B cell (primary cell): ENCODE results near the gene DENND2A. TPM values are rescaled to one million over a fixed set of nuclear protein-coding genes. Genes with fewer than 3 reads are reported as not detected.
"Not testable (repeated sequence)": the region's sequence is repeated elsewhere in the genome, so short reads cannot be mapped to it uniquely, and the experiment has no call there.

ENCODE experiments used
- ATAC-seq: fragments of 200-7000 bp; cut with Tn5 transposase; one replicate; pipeline ENCODE4 v1.10.0; 2021; ENCODE audit warnings: low read depth, mild to moderate bottlenecking, moderate number of reproducible peaks, moderate library complexity
- CTCF ChIA-PET: fragments of 350-600 bp; sonication (Branson Sonifier 250); formaldehyde crosslinking; loops from one replicate; lab custom pipeline; 2021; ENCODE audit warnings: antibody characterized with exemption, inconsistent platforms; lab: Charles Lee
- POLR2A ChIA-PET: fragments of 350-600 bp; sonication (Branson Sonifier 250); formaldehyde crosslinking; loops from one replicate; lab custom pipeline; 2021; ENCODE audit warnings: antibody characterized with exemption; lab: Charles Lee
- DNase-seq: peaks from one replicate; pipeline ENCODE4 v3.0.0; 2013
- H2AFZ ChIP-seq: 2 replicates; pipeline ENCODE4 v1.6.1; 2012; ENCODE audit warnings: mild to moderate bottlenecking, low read depth, low read length; ENCODE audit not compliant: insufficient read depth, poor library complexity, severe bottlenecking
- H3K27ac ChIP-seq, 2 donors: 1 replicate in 1 of 2; 2 replicates in 1 of 2; pipeline ENCODE4 v1.5.1; 2012 to 2013; ENCODE audit warnings: low read length in 2 of 2, mild to moderate bottlenecking in 2 of 2, moderate library complexity in 1 of 2
- H3K27me3 ChIP-seq, 4 experiments: fragments of 200-600 bp in 1 of 4; sonication (generic) in 1 of 4; replicated peaks in 1 of 4; 1 replicate in 2 of 4; 2 replicates in 2 of 4; pipeline versions ENCODE4 v1.6.1 to v1.7.0; 2013 to 2016; ENCODE audit warnings: low read length in 3 of 4, mild to moderate bottlenecking in 2 of 4, mixed read lengths in 1 of 4, moderate library complexity in 1 of 4; ENCODE audit not compliant: insufficient read depth in 4 of 4, control insufficient read depth in 3 of 4; ENCODE audit errors: control extremely low read depth in 1 of 4
- H3K36me3 ChIP-seq, 2 experiments: replicated peaks in 1 of 2; 1 replicate in 1 of 2; 2 replicates in 1 of 2; pipeline versions ENCODE4 v1.6.1 to v1.7.1; 2013; ENCODE audit warnings: low read length in 1 of 2; ENCODE audit not compliant: insufficient read depth in 2 of 2, control insufficient read depth in 1 of 2; ENCODE audit errors: control extremely low read depth in 1 of 2, extremely low read depth in 1 of 2
- H3K4me1 ChIP-seq, 2 donors: fragments of 200-600 bp in 1 of 2; sonication (generic) in 1 of 2; 1 replicate in 1 of 2; 2 replicates in 1 of 2; pipeline versions ENCODE4 v1.5.1 to v1.6.1; 2013 to 2017; ENCODE audit warnings: low read length in 2 of 2; ENCODE audit not compliant: control insufficient read depth in 2 of 2, insufficient read depth in 2 of 2
- H3K4me2 ChIP-seq: replicated peaks from 2 replicates; pipeline ENCODE3; 2012; ENCODE audit warnings: mild to moderate bottlenecking, low read depth, low read length; ENCODE audit not compliant: poor library complexity, severe bottlenecking
- H3K4me3 ChIP-seq, 5 experiments: fragments of 200-600 bp in 1 of 5; sonication (generic) in 1 of 5; 1 replicate in 3 of 5; 2 replicates in 2 of 5; pipeline versions ENCODE4 v1.5.1 to v1.7.0; 2011 to 2016; ENCODE audit warnings: low read length in 4 of 5, mild to moderate bottlenecking in 4 of 5, low read depth in 2 of 5, control low read depth in 1 of 5, moderate library complexity in 1 of 5; ENCODE audit not compliant: insufficient read depth in 1 of 5; ENCODE audit errors: control extremely low read depth in 1 of 5, extremely low read depth in 1 of 5
- H3K79me2 ChIP-seq: fragments of 200-600 bp; sonication (generic); one replicate; pipeline ENCODE4 v1.6.0; 2016; ENCODE audit warnings: low read length; ENCODE audit not compliant: control insufficient read depth, insufficient read depth
- H3K9ac ChIP-seq: fragments of 200-600 bp; sonication (generic); 2 replicates; pipeline ENCODE4 v1.6.1; 2017; ENCODE audit warnings: mild to moderate bottlenecking, low read length, moderate library complexity
- H3K9me3 ChIP-seq, 3 donors: one replicate each; pipeline versions ENCODE4 v1.6.1 to v1.7.1; 2013; ENCODE audit warnings: low read length in 2 of 3; ENCODE audit not compliant: control insufficient read depth in 2 of 3, insufficient read depth in 1 of 3; ENCODE audit errors: control extremely low read depth in 1 of 3
- H4K20me1 ChIP-seq: 2 replicates; pipeline ENCODE4 v1.6.0; 2012; ENCODE audit warnings: mild to moderate bottlenecking, low read length; ENCODE audit not compliant: insufficient read depth, control insufficient read depth, poor library complexity, severe bottlenecking
- H3K27ac Mint-ChIP-seq: one replicate; pipeline ENCODE4 v1.8.0; 2021; ENCODE audit warnings: mixed read lengths
- H3K27me3 Mint-ChIP-seq: one replicate; pipeline ENCODE4 v1.8.0; 2021; ENCODE audit warnings: mixed read lengths
- H3K4me1 Mint-ChIP-seq: one replicate; pipeline ENCODE4 v1.8.0; 2021; ENCODE audit warnings: mixed read lengths
- H3K4me3 Mint-ChIP-seq: one replicate; pipeline ENCODE4 v1.8.0; 2021; ENCODE audit warnings: mixed read lengths
- H3K9me3 Mint-ChIP-seq: one replicate; pipeline ENCODE4 v1.8.0; 2022; ENCODE audit warnings: mixed read lengths; ENCODE audit not compliant: insufficient read depth
- CTCF ChIP-seq: fragments of 200-600 bp; IDR thresholded peaks from one replicate; pipeline ENCODE4 v1.8.0; 2022; ENCODE audit warnings: antibody characterized with exemption, mild to moderate bottlenecking
- EZH2 ChIP-seq: IDR thresholded peaks from 2 replicates; pipeline ENCODE4 v1.6.1; 2012; ENCODE audit warnings: borderline replicate concordance, low read depth, mild to moderate bottlenecking, moderate library complexity, low read length; ENCODE audit not compliant: insufficient read depth, poor library complexity, severe bottlenecking
- WGBS: methylation state at CpG from one replicate; pipeline ENCODE4 v1.1.5; 2013; ENCODE audit warnings: missing lambda C conversion rate; ENCODE audit not compliant: insufficient coverage; 5-methylcytosine and 5-hydroxymethylcytosine counted together
- intact Hi-C: fragments of 100-400 bp; cut with micrococcal nuclease; formaldehyde crosslinking; loops from one replicate; pipeline ENCODE4 v1.10.0; 2022
- polyA plus RNA-seq: library from polyadenylated mRNA; depleted of rRNA; stranded (reverse); fragments of >200 nt; gene quantifications from 2 replicates; pipeline ENCODE4 v1.2.3, GENCODE V29; 2012
- total RNA-seq, 2 donors: library from RNA; stranded (reverse); fragments of 120-200 nt in 1 of 2; gene quantifications; 1 replicate in 1 of 2; 2 replicates in 1 of 2; pipeline versions ENCODE4 v1.2.3 to v1.2.4, GENCODE V29; 2013 to 2022

DENND2A gene
- total and polyA plus RNA-seq, 2 donors (not counting 1 experiment from before 2014, with no cell fraction given): 0.31 TPM; not detected in 1

DNA sequence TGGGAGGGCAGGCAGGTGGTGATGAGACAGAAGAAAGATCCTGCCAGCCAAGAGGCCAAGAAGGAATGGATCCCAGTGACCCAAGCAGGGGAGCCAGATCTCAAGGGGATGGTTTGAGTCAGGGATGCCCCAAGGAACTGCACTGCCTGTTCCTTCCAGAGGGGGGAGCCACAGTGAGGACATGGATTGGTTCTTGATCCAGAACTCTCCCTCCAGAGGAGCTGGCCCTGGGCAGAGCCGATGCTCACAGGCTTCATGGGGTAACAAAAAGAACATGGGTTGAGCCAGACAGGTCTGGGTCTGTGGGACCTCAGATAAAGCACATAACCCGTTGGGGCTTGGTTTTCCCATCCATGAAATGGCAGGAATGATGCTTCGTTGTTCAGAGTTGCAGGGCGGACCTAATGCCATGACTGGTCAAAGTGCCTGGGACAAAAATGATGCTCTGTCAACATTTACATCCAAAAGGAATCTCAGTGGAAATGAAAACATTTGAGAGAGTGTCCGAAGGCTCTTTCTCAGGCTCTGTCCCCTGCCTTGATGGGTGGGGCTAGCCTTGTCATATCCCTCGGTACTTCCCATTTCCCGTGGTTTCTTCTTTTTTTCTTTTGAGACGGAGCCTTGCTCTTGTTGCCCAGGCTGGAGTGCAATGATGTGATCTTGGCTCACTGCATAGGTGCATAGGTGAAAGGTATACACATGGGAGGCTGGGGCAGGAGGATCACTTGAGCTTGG, 4.7 kb upstream of the DENND2A start:
- CTCF ChIA-PET: interaction anchor here (1.5 kb wide), 1 partner anchor 10 kb away, joined by 3 read pairs; no protein-coding TSS in a partner anchor
- Histone ChIP-seq H3K27ac (no peak overlapping the region), H3K9ac (no peak overlapping the region), H2AFZ (no peak overlapping the region), H3K36me3 (no peaks in the 10 kb centered on the region), H3K9me3 (peaks cover 0 to 20% (median 0%) of the 10 kb centered on the region in 3 donors), H3K4me3 (no peak overlapping the region), H3K27me3 (peaks cover 0 to 21% (median 11%) of the 10 kb centered on the region in 4 experiments), H3K4me1 (peaks cover 23 to 27% of the 10 kb centered on the region in 2 donors), H3K79me2 (no peaks in the 10 kb centered on the region), H3K4me2 (no peak overlapping the region), H4K20me1 (no peaks in the 10 kb centered on the region)
- peaks cover 23% of the 10 kb centered on the region for H3K27me3 Mint-ChIP-seq
- H3K4me3 Mint-ChIP-seq: no peak overlapping the region
- peak; percentile 34 for TF ChIP-seq CTCF
- TF ChIP-seq EZH2: no peak
- POLR2A ChIA-PET: no interaction called here
- H3K27ac Mint-ChIP-seq: no peak overlapping the region
- ATAC-seq (no peak), DNase-seq (no peak)
- intact Hi-C loops: no loop called here
- peaks cover 23% of the 10 kb centered on the region for H3K4me1 Mint-ChIP-seq
- WGBS: 96% methylated on average over 4 of the region's 8 CpGs
- H3K9me3 Mint-ChIP-seq: no peaks in the 10 kb centered on the region

- DNase-seq, H3K9me3 Mint-ChIP-seq, ATAC-seq, H3K4me3 ChIP-seq, H2AFZ ChIP-seq, H4K20me1 ChIP-seq, H3K9ac ChIP-seq, H3K27ac Mint-ChIP-seq, H3K4me2 ChIP-seq, H3K79me2 ChIP-seq, H3K27ac ChIP-seq, H3K4me3 Mint-ChIP-seq, H3K36me3 ChIP-seq, intact Hi-C loops, POLR2A ChIA-PET: not testable (repeated sequence)
- WGBS: 91% methylated on average over 12 of the region's 13 CpGs
- CTCF ChIA-PET: interaction anchor here (0.7 kb wide), 1 partner anchor 12 kb away, joined by 3 read pairs; no protein-coding TSS in a partner anchor
- peaks cover 28% of the 10 kb centered on the region for H3K4me1 Mint-ChIP-seq
- Histone ChIP-seq H3K4me1 (peaks cover 27 to 31% of the 10 kb centered on the region in 2 donors), H3K27me3 (peaks cover 0 to 26% (median 15%) of the 10 kb centered on the region in 4 experiments), H3K9me3 (peaks cover 0 to 24% (median 0%) of the 10 kb centered on the region in 3 donors)
- peaks cover 28% of the 10 kb centered on the region for H3K27me3 Mint-ChIP-seq
These were observed 4.1 kb upstream of the DENND2A start for GRCh38 chr7:140644761-140645160.
